Measurements from ENCODE around the gene CES5A.
"Not testable (repeated sequence)": the region's sequence is repeated elsewhere in the genome, so short reads cannot be mapped to it uniquely, and the experiment has no call there.

CES5A gene

GRCh38 chr16:55825115-55825728 lies 50.0 kb downstream of the CES5A start:
- FAIRE-seq = no peak

GRCh38 chr16:55824473-55825000 lies 50.6 kb downstream of the CES5A start:
- no peak for FAIRE-seq

GRCh38 chr16:55822280-55822810 lies 52.8 kb downstream of the CES5A start:
- FAIRE-seq = no peak

GRCh38 chr16:55821210-55821609 lies 54.0 kb downstream of the CES5A start:
- no peak for FAIRE-seq

GRCh38 chr16:55820615-55821014 lies 54.6 kb downstream of the CES5A start:
- FAIRE-seq = no peak

- FAIRE-seq = no peak
Measured at GRCh38 chr16:55817236-55817912, 57.8 kb downstream of the CES5A start.

- not testable (repeated sequence) for FAIRE-seq
Measured at GRCh38 chr16:55816222-55816621, 59.0 kb downstream of the CES5A start.

GRCh38 chr16:55815320-55815719 lies 59.9 kb downstream of the CES5A start:
- FAIRE-seq = no peak

GRCh38 chr16:55814174-55814573 lies 61.0 kb downstream of the CES5A start:
- FAIRE-seq = not testable (repeated sequence)

- not testable (repeated sequence) for FAIRE-seq
Measured at GRCh38 chr16:55813730-55814129, 61.4 kb downstream of the CES5A start.

GRCh38 chr16:55812951-55813350 lies 62.2 kb downstream of the CES5A start:
- FAIRE-seq = no peak

- no peak for FAIRE-seq
Measured at GRCh38 chr16:55811811-55812210, 63.4 kb downstream of the CES5A start.

- FAIRE-seq = no peak
Measured at GRCh38 chr16:55810451-55810961, 64.7 kb downstream of the CES5A start.

- no peak for FAIRE-seq
Measured at GRCh38 chr16:55809851-55810250, 65.3 kb downstream of the CES5A start.

- FAIRE-seq = no peak
Measured at GRCh38 chr16:55809386-55809785, 65.8 kb downstream of the CES5A start.

- not testable (repeated sequence) for FAIRE-seq
Measured at GRCh38 chr16:55808286-55808685, 66.9 kb downstream of the CES5A start.

- not testable (repeated sequence) for FAIRE-seq
Measured at GRCh38 chr16:55805104-55805503, 70.1 kb downstream of the CES5A start.

- not testable (repeated sequence) for FAIRE-seq
Measured at GRCh38 chr16:55803681-55804080, 71.5 kb downstream of the CES5A start.
